Measurements from ENCODE around the gene HTATIP2. TPM values are rescaled to one million over a fixed set of nuclear protein-coding genes. Genes with fewer than 3 reads are reported as not detected.

Gene HTATIP2
- total RNA-seq, 4 donors from 2014 or later, result 2.7 to 17.8 (median 9.3) TPM

DNA sequence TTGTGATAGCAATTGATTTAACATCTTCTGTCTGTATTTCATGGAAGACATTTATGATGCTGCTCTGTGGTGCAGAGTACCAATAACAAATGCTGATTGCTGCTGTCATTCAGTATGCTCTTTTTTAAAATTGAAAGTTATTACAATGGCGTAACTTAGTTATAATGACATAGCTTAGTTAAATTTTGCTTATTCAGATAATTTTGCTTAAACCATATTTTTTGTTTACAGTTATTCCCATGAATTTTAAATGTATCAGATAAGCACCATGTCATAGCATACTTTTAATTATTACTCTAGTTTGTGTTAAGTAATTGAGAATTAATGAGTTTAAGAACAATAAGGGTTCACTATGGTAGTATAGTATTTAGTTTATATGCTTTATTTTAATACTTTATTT lies 39.5 kb downstream of the HTATIP2 start:
- no peak for DNase-seq
- Histone ChIP-seq H3K36me3 (no peaks in the 10 kb centered on the region), H3K9me3 (no peaks in the 10 kb centered on the region), H3K4me1 (no peaks in the 10 kb centered on the region), H3K27me3 (no peaks in the 10 kb centered on the region), H3K27ac (no peak overlapping the region), H3K4me3 (no peak overlapping the region)
- TF ChIP-seq POLR2A (IDR thresholded peaks at IDR 0.05) (no peak), CTCF (IDR thresholded peaks at IDR 0.05) (no peak)
- intact Hi-C loops (cut with DNase I; ENCODE audit: low total_unique reads), result no loop called here

DNA sequence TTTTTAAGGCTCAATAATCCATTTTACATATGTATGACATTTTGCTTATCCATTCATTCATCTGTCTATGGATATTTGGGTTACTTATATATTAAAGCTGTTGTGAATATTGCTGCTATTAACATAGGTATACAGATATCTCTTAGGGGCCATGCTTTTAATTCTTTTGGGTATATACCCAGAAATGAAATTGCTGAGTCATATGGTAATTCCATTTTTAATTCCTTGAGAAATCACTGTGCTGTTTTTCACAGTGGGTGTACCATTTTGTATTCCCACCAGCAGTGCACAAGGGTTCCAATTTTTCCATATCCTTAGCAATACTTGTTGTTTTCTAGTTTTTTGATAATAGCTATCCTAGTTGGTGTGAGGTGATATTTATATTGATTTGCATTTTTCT lies 43.0 kb downstream of the HTATIP2 start:
- H3K27ac ChIP-seq, result no peak overlapping the region
- H3K27me3 ChIP-seq, result no peaks in the 10 kb centered on the region
- no peak overlapping the region for H3K4me3 ChIP-seq
- H3K4me1 ChIP-seq, result no peaks in the 10 kb centered on the region
- TF ChIP-seq POLR2A (IDR thresholded peaks at IDR 0.05) (no peak), CTCF (IDR thresholded peaks at IDR 0.05) (no peak)
- intact Hi-C loops (cut with DNase I; ENCODE audit: low total_unique reads), result no loop called here
- no peaks in the 10 kb centered on the region for H3K9me3 ChIP-seq
- H3K36me3 ChIP-seq, result no peaks in the 10 kb centered on the region
- DNase-seq, result no peak

- H3K9me3 ChIP-seq, result no peaks in the 10 kb centered on the region
- no peak for DNase-seq
- no peaks in the 10 kb centered on the region for H3K36me3 ChIP-seq
- H3K4me3 ChIP-seq, result no peak overlapping the region
- TF ChIP-seq CTCF (IDR thresholded peaks at IDR 0.05) (no peak), POLR2A (IDR thresholded peaks at IDR 0.05) (no peak)
- no peaks in the 10 kb centered on the region for H3K4me1 ChIP-seq
- intact Hi-C loops (cut with DNase I; ENCODE audit: low total_unique reads), result no loop called here
- no peaks in the 10 kb centered on the region for H3K27me3 ChIP-seq
- H3K27ac ChIP-seq, result no peak overlapping the region
Measured at GRCh38 chr11:20407344-20407743, 43.8 kb downstream of the HTATIP2 start.

DNA sequence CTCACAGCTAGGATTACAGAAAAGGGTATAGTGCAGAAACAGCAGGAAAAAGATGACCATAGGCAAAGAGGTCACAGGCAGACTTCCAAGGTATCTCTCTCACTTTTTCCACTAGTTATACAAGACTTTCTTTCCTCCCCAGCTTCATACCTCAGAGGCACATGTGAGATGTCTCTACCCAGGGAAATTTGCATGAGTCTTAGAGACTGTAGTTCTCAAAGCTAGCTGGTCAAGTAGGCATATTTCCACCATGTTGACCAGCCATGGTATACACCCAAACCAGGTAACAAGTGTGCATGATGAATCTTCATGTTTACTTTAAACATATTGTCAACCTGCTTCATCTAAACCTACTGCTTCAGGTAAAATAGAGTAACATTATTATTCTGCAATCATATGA lies 51.9 kb downstream of the HTATIP2 start:
- intact Hi-C loops (cut with DNase I; ENCODE audit: low total_unique reads), result no loop called here
- no peak for TF ChIP-seq POLR2A (IDR thresholded peaks at IDR 0.05)
- TF ChIP-seq CTCF (IDR thresholded peaks at IDR 0.05), result no peak
- no peaks in the 10 kb centered on the region for H3K36me3 ChIP-seq

DNA sequence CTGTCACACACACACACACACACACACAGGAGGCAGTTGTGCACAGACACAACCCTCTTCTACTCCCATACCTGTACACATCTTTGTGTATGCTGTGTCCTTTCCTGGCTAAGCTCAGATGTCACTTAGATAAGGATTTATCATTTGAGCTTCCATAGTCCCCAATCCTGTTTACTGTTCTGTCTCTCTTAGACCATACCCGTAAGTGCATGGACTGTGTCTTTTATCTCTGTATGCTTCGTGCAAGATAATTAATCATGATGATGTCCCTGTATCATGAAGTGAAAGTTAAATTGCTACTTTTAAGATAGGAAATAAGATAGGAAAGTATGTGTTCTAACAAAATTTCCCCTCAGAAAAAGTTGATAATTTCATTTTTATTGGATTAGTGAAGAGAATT lies 54.3 kb downstream of the HTATIP2 start:
- Histone ChIP-seq H3K36me3 (no peaks in the 10 kb centered on the region), H3K4me3 (no peak overlapping the region), H3K27ac (no peak overlapping the region), H3K4me1 (no peaks in the 10 kb centered on the region), H3K27me3 (no peaks in the 10 kb centered on the region), H3K9me3 (no peaks in the 10 kb centered on the region)
- intact Hi-C loops (cut with DNase I; ENCODE audit: low total_unique reads), result no loop called here
- TF ChIP-seq CTCF (IDR thresholded peaks at IDR 0.05) (no peak), POLR2A (IDR thresholded peaks at IDR 0.05) (no peak)
- DNase-seq, result no peak

More for the DNA sequence above, 51.9 kb downstream of the HTATIP2 start:
- Histone ChIP-seq H3K4me3 (no peak overlapping the region), H3K9me3 (no peaks in the 10 kb centered on the region), H3K27ac (no peak overlapping the region), H3K4me1 (no peaks in the 10 kb centered on the region), H3K27me3 (no peaks in the 10 kb centered on the region)
- DNase-seq, result no peak

Data from uterus (tissue), 4 donors.